GM23338 (cell line): ENCODE results near the gene KRTAP12-1. TPM values are rescaled to one million over a fixed set of nuclear protein-coding genes. Genes with fewer than 3 reads are reported as not detected.

ENCODE experiments used
- ATAC-seq: fragments of 200-7000 bp; cut with Tn5 transposase; 3 replicates; pipeline ENCODE4 v1.9.1; 2020
- DNase-seq: peaks from one replicate; pipeline ENCODE4 v3.0.0-alpha.2; 2015; ENCODE audit warnings: low spot score
- H2AFZ ChIP-seq: fragments of 200-600 bp; sonication (generic); 2 replicates; pipeline ENCODE4 v1.8.0; 2016; ENCODE audit warnings: antibody characterized with exemption, mild to moderate bottlenecking, moderate library complexity
- H3F3A ChIP-seq: fragments of 200-600 bp; sonication (generic); replicated peaks from 2 replicates; pipeline ENCODE4 v1.8.0; 2017; ENCODE audit warnings: antibody characterized with exemption, mixed run types, low read depth
- H3K27ac ChIP-seq: fragments of 200-600 bp; sonication (generic); 2 replicates; pipeline ENCODE4 v1.6.1; 2016; ENCODE audit warnings: low read depth
- H3K27me3 ChIP-seq: fragments of 200-600 bp; sonication (generic); 2 replicates; pipeline ENCODE4 v1.8.0; 2016; ENCODE audit warnings: mild to moderate bottlenecking, mixed run types, moderate library complexity; ENCODE audit not compliant: insufficient read depth
- H3K36me3 ChIP-seq: fragments of 200-600 bp; sonication (generic); 2 replicates; pipeline ENCODE4 v1.8.0; 2016; ENCODE audit warnings: mild to moderate bottlenecking; ENCODE audit not compliant: insufficient read depth
- H3K4me1 ChIP-seq: fragments of 200-600 bp; sonication (generic); 2 replicates; pipeline ENCODE4 v1.8.0; 2016; ENCODE audit warnings: mild to moderate bottlenecking, moderate library complexity; ENCODE audit not compliant: insufficient read depth
- H3K4me2 ChIP-seq: fragments of 200-600 bp; sonication (generic); 2 replicates; pipeline ENCODE4 v1.7.1; 2017; ENCODE audit warnings: mixed run types
- H3K4me3 ChIP-seq: fragments of 200-600 bp; sonication (generic); 2 replicates; pipeline ENCODE4 v1.6.1; 2016; ENCODE audit warnings: mixed run types
- H3K79me2 ChIP-seq: fragments of 200-600 bp; sonication (generic); replicated peaks from 2 replicates; pipeline ENCODE4 v1.8.0; 2017; ENCODE audit warnings: mild to moderate bottlenecking; ENCODE audit not compliant: insufficient read depth
- H3K9me2 ChIP-seq: fragments of 200-600 bp; sonication (generic); 2 replicates; pipeline ENCODE4 v1.8.0; 2017; ENCODE audit not compliant: insufficient read depth
- H4K20me1 ChIP-seq: fragments of 200-600 bp; sonication (generic); replicated peaks from 2 replicates; pipeline ENCODE4 v1.8.0; 2017; ENCODE audit warnings: mild to moderate bottlenecking; ENCODE audit not compliant: insufficient read depth
- H3K27ac Mint-ChIP-seq: 2 replicates; pipeline ENCODE4 v1.8.0; 2020; ENCODE audit warnings: inconsistent platforms, mild to moderate bottlenecking, moderate library complexity, mixed read lengths
- H3K27me3 Mint-ChIP-seq: 3 replicates; pipeline ENCODE4 v1.8.0; 2022; ENCODE audit warnings: low read depth, mild to moderate bottlenecking, moderate library complexity, mixed read lengths, inconsistent platforms; ENCODE audit not compliant: insufficient read depth, poor library complexity
- H3K36me3 Mint-ChIP-seq: 3 replicates; pipeline ENCODE4 v1.8.0; 2021; ENCODE audit warnings: low read depth, mild to moderate bottlenecking, inconsistent platforms, moderate library complexity, mixed read lengths
- H3K4me1 Mint-ChIP-seq: 3 replicates; pipeline ENCODE4 v1.8.0; 2020; ENCODE audit warnings: mild to moderate bottlenecking, inconsistent platforms, mixed read lengths
- H3K4me3 Mint-ChIP-seq: 3 replicates; pipeline ENCODE4 v1.8.0; 2021; ENCODE audit warnings: moderate library complexity, mild to moderate bottlenecking, inconsistent platforms, mixed read lengths
- H3K9me3 Mint-ChIP-seq: 3 replicates; pipeline ENCODE4 v1.8.0; 2020; ENCODE audit warnings: moderate library complexity, mild to moderate bottlenecking, inconsistent platforms, mixed read lengths
- CREB1 ChIP-seq: fragments of 250-450 bp; sonication (Bioruptor Pico); IDR thresholded peaks from 2 replicates; pipeline ENCODE4 v1.5.0; 2020; ENCODE audit warnings: low read depth, mild to moderate bottlenecking, moderate library complexity
- CTCF ChIP-seq, 2 experiments: fragments of 200-600 bp in 1 of 2; sonication (generic) in 1 of 2; conservative IDR thresholded peaks; 2 replicates each; pipeline versions ENCODE4 v1.5.1 to v1.6.1; 2016 to 2017; ENCODE audit warnings: antibody characterized with exemption in 2 of 2, low read depth in 2 of 2, mild to moderate bottlenecking in 2 of 2, moderate library complexity in 1 of 2
- ETS1 ChIP-seq: IDR thresholded peaks from 2 replicates; pipeline ENCODE4 v1.6.1; 2016; ENCODE audit warnings: antibody characterized with exemption
- EZH2 ChIP-seq: fragments of 200-600 bp; sonication (generic); IDR thresholded peaks from one replicate; pipeline ENCODE4 v1.8.0; 2017; ENCODE audit warnings: antibody characterized with exemption, mild to moderate bottlenecking, low read depth; ENCODE audit not compliant: unreplicated experiment
- EZH2phosphoT487 ChIP-seq: fragments of 200-600 bp; sonication (generic); IDR thresholded peaks from one replicate; pipeline ENCODE4 v1.8.1; 2018; ENCODE audit warnings: antibody characterized with exemption; ENCODE audit not compliant: unreplicated experiment
- JUNB ChIP-seq: IDR thresholded peaks from one replicate; pipeline ENCODE4 v1.6.1; 2016; ENCODE audit warnings: antibody characterized with exemption; ENCODE audit not compliant: unreplicated experiment
- NANOG ChIP-seq: IDR thresholded peaks from 2 replicates; pipeline ENCODE4 v1.6.1; 2016; ENCODE audit warnings: antibody characterized with exemption, borderline replicate concordance
- POLR2AphosphoS5 ChIP-seq: IDR thresholded peaks from 2 replicates; pipeline ENCODE4 v1.6.1; 2016; ENCODE audit warnings: antibody characterized with exemption, low read depth
- REST ChIP-seq: IDR thresholded peaks from one replicate; pipeline ENCODE4 v1.6.1; 2018; ENCODE audit warnings: antibody characterized with exemption; ENCODE audit not compliant: unreplicated experiment
- STAT1 ChIP-seq: IDR thresholded peaks from one replicate; pipeline ENCODE4 v1.6.1; 2016; ENCODE audit warnings: antibody characterized with exemption; ENCODE audit not compliant: unreplicated experiment
- ZNF114 ChIP-seq: fragments of 250-450 bp; sonication (Bioruptor Pico); IDR thresholded peaks from 2 replicates; pipeline ENCODE4 v1.5.0; 2020; ENCODE audit warnings: mild to moderate bottlenecking, moderate library complexity
- ZNF331 ChIP-seq: fragments of 250-450 bp; sonication (Bioruptor Pico); IDR thresholded peaks from 2 replicates; pipeline ENCODE4 v1.5.0; 2020; ENCODE audit warnings: low read depth, mild to moderate bottlenecking, moderate library complexity
- ZNF462 ChIP-seq: fragments of 250-450 bp; sonication (Bioruptor Pico); IDR thresholded peaks from 2 replicates; pipeline ENCODE4 v1.5.0; 2020; ENCODE audit warnings: mild to moderate bottlenecking, moderate library complexity
- polyA plus RNA-seq: library from polyadenylated mRNA; unstranded; fragments of >200 nt; fragmentation: Nextera tagmentation; extraction: Ambion mirVana; gene quantifications from 2 replicates; pipeline ENCODE4 v1.2.1, GENCODE V29; 2016
- total RNA-seq: library from RNA; depleted of rRNA; stranded (reverse); fragments of >200 nt; shearing (Covaris generic); gene quantifications from 2 replicates; pipeline ENCODE4 v1.2.3, GENCODE V29; 2014

Gene KRTAP12-1
- total and polyA plus RNA-seq, 2 experiments from 2014 or later: not detected

- no peak overlapping the region for H3K27ac ChIP-seq
- H3K9me2 ChIP-seq: no peaks in the 10 kb centered on the region
- no peak for DNase-seq
- peak overlapping the region; percentile 43; the same call in 1 of the 2 replicates for H2AFZ ChIP-seq
- peaks cover 5% of the 10 kb centered on the region; the same call in 1 of the 2 replicates for H3K27me3 ChIP-seq
- peaks cover 76% of the 10 kb centered on the region for H3K4me1 Mint-ChIP-seq
- H3K27me3 Mint-ChIP-seq: peaks cover 25% of the 10 kb centered on the region
- no peaks in the 10 kb centered on the region for H4K20me1 ChIP-seq
- H3K36me3 Mint-ChIP-seq: no peaks in the 10 kb centered on the region
- no peak overlapping the region for H3K4me2 ChIP-seq
- H3K4me3 ChIP-seq: no peak overlapping the region
- peaks cover 2% of the 10 kb centered on the region; the same call in 1 of the 3 replicates for H3K9me3 Mint-ChIP-seq
- TF ChIP-seq CREB1 (CRISPR knock-in tag) (no peak), ZNF331 (CRISPR knock-in tag) (no peak), EZH2 (no peak), NANOG (no peak), ETS1 (no peak), REST (no peak), ZNF114 (CRISPR knock-in tag) (no peak), ZNF462 (CRISPR knock-in tag) (no peak), EZH2phosphoT487 (no peak), CTCF (conservative IDR thresholded peaks at IDR 0.05; ENCODE audit: low read depth in 2 of 2) (no peak), JUNB (no peak), POLR2AphosphoS5 (no peak), STAT1 (no peak)
- no peak; the same call in 2 of the 3 replicates for ATAC-seq
- H3K27ac Mint-ChIP-seq: 0 out of 2 replicates have a peak overlapping the region, but pooled peaks have one; percentile 23
- H3F3A ChIP-seq: no peaks in the 10 kb centered on the region
- H3K4me3 Mint-ChIP-seq: no peak overlapping the region; the same call in 2 of the 3 replicates
- no peaks in the 10 kb centered on the region for H3K79me2 ChIP-seq
- peaks cover 40% of the 10 kb centered on the region for H3K4me1 ChIP-seq
- no peaks in the 10 kb centered on the region for H3K36me3 ChIP-seq
Measured at GRCh38 chr21:44699502-44700001, 17.6 kb upstream of the KRTAP12-1 start.
